ENCODE data around the gene INPP5A. TPM values are rescaled to one million over a fixed set of nuclear protein-coding genes. Genes with fewer than 3 reads are reported as not detected.

Gene INPP5A
- total RNA-seq, 1 donor from 2014 or later, result 41.0 TPM

GRCh38 chr10:132653721-132654120 is 116.1 kb downstream of the INPP5A start:
- no peak for DNase-seq (ENCODE audit: low spot score in 2 of 2, unreplicated experiment in 2 of 2)
- TF ChIP-seq CTCF (IDR thresholded peaks at IDR 0.05; ENCODE audit: unreplicated experiment), result no peak
- Mint-ChIP-seq H3K4me3 (no peak overlapping the region), H3K4me1 (peaks cover 7% of the 10 kb centered on the region), H3K27ac (no peak overlapping the region), H3K9me3 (no peaks in the 10 kb centered on the region), H3K36me3 (peaks cover 10% of the 10 kb centered on the region), H3K27me3 (ENCODE audit: low read depth) (no peaks in the 10 kb centered on the region)

GRCh38 chr10:132654121-132654571 is 116.6 kb downstream of the INPP5A start:
- no peaks in the 10 kb centered on the region for H3K9me3 Mint-ChIP-seq

GRCh38 chr10:132654708-132655661 is 117.4 kb downstream of the INPP5A start:
- TF ChIP-seq CTCF (IDR thresholded peaks at IDR 0.05; ENCODE audit: unreplicated experiment), result peak; percentile 82
- H3K36me3 Mint-ChIP-seq, result peaks cover 15% of the 10 kb centered on the region
- peak; percentile 56 to 84 for DNase-seq (ENCODE audit: low spot score in 2 of 2, unreplicated experiment in 2 of 2)
- no peak overlapping the region for H3K4me3 Mint-ChIP-seq
- no peak overlapping the region for H3K27ac Mint-ChIP-seq
- peaks cover 2% of the 10 kb centered on the region for H3K4me1 Mint-ChIP-seq
- no peaks in the 10 kb centered on the region for H3K27me3 Mint-ChIP-seq (ENCODE audit: low read depth)
- no peaks in the 10 kb centered on the region for H3K9me3 Mint-ChIP-seq

More at GRCh38 chr10:132654121-132654571, 116.6 kb downstream of the INPP5A start:
- no peak for DNase-seq (ENCODE audit: low spot score in 2 of 2, unreplicated experiment in 2 of 2)
- Mint-ChIP-seq H3K36me3 (peaks cover 11% of the 10 kb centered on the region), H3K27ac (no peak overlapping the region), H3K4me1 (peaks cover 3% of the 10 kb centered on the region), H3K4me3 (no peak overlapping the region), H3K27me3 (ENCODE audit: low read depth) (no peaks in the 10 kb centered on the region)
- TF ChIP-seq CTCF (IDR thresholded peaks at IDR 0.05; ENCODE audit: unreplicated experiment), result no peak

GRCh38 chr10:132655735-132656134 is 118.1 kb downstream of the INPP5A start:
- Mint-ChIP-seq H3K4me1 (peaks cover 2% of the 10 kb centered on the region), H3K27me3 (ENCODE audit: low read depth) (no peaks in the 10 kb centered on the region), H3K27ac (no peak overlapping the region), H3K4me3 (no peak overlapping the region), H3K36me3 (peaks cover 21% of the 10 kb centered on the region), H3K9me3 (no peaks in the 10 kb centered on the region)
- DNase-seq (ENCODE audit: low spot score in 2 of 2, unreplicated experiment in 2 of 2), result no peak
- no peak for TF ChIP-seq CTCF (IDR thresholded peaks at IDR 0.05; ENCODE audit: unreplicated experiment)

DNA sequence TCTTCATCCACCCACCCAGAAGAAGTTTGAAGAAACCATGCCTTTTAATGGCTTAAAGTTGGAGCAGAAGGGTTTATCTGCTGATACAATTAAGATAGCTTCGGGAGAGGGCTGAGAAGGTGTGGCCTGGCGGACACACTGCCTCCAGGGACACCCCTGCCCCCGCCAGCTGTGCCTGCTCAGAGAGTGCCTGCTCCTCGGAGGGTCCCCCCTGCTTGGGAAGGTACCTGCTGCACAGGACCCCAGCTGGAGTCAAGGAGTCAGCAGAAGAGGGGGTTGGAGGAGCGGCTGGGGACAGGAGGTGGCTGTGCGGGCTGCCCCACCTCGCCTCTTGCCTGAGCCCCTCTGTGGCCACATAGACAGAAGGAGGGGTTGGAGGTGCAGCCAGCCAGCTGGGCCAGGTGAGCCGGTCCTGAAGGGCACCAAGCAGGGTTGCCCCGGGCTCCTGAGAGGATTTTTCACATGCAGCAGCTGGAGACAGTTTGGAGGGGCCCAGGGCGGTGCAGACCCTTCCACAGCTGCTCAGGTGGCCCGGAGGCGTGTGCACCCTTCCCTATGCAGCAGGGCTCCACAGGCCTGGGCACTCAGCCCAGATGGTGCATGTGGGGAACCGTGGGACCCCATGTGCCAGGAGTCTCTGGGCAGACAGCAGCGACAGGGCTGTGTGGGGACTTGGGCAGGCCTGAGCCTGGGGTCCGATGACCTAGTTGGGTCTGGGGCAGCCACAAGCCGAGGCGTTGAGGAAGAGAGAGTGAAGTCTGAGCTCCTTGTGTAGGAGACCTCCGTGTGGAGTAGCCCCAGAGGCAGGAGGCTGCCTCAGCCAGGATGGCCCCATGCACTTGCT is 118.9 kb downstream of the INPP5A start:
- no peak for TF ChIP-seq CTCF (IDR thresholded peaks at IDR 0.05; ENCODE audit: unreplicated experiment)
- Mint-ChIP-seq H3K4me1 (peaks cover 2% of the 10 kb centered on the region), H3K27me3 (ENCODE audit: low read depth) (no peaks in the 10 kb centered on the region), H3K4me3 (no peak overlapping the region), H3K9me3 (no peaks in the 10 kb centered on the region), H3K27ac (no peak overlapping the region), H3K36me3 (peaks cover 27% of the 10 kb centered on the region)
- no peak for DNase-seq (ENCODE audit: low spot score in 2 of 2, unreplicated experiment in 2 of 2)

Data from mesothelial cell of epicardium (in vitro differentiated cells).